DMS79 (cell line): Measurements from ENCODE around the gene DNAJC4.

Source experiments
- DNase-seq: peaks from one replicate; lab custom pipeline; 2025; lab: John Stamatoyannopoulos, UW

DNAJC4 gene

GRCh38 chr11:64276653-64277431 lies 46.5 kb downstream of the DNAJC4 start:
- DNase-seq = no peak

- DNase-seq = no peak
These were observed 48.3 kb downstream of the DNAJC4 start for GRCh38 chr11:64278576-64279190.

- no peak for DNase-seq
These were observed 51.8 kb downstream of the DNAJC4 start for GRCh38 chr11:64281957-64282770.

GRCh38 chr11:64283092-64283491 lies 52.7 kb downstream of the DNAJC4 start:
- DNase-seq = no peak
